ENCODE data around the gene SLC6A9. TPM values are rescaled to one million over a fixed set of nuclear protein-coding genes. Genes with fewer than 3 reads are reported as not detected.

SLC6A9 gene
- total RNA-seq, 1 donor from 2014 or later, result 29.4 TPM

DNA sequence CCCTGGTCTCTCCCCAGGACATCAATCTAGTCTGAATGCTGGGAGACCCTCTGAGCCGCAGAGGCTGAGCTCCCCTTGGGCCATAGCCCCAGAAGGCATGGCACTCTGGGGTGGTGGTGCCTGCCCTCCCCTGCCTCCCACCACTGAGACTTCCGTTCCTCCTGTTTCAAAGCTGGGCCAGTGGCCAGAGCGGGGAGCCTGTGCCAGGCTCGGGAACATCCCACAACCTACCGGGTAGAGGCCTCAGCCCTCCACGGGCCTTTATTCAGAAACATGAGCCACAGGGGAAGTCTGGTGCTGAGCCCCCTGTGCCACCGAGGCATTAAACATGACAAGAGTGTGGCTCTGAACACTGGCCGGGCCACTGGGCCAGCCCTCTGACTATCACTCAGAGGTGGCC is 31.8 kb downstream of the SLC6A9 start:
- peaks cover 8% of the 10 kb centered on the region for H3K36me3 Mint-ChIP-seq (ENCODE audit: insufficient read depth)
- H3K4me3 Mint-ChIP-seq (ENCODE audit: low read depth), result no peak overlapping the region
- no peak overlapping the region for H3K27ac Mint-ChIP-seq
- H3K4me1 Mint-ChIP-seq (ENCODE audit: low read depth), result peaks cover 25% of the 10 kb centered on the region
- H3K27me3 Mint-ChIP-seq, result no peaks in the 10 kb centered on the region
- no peak for DNase-seq (ENCODE audit: low spot score, unreplicated experiment)
- H3K9me3 Mint-ChIP-seq (ENCODE audit: low read depth), result no peaks in the 10 kb centered on the region
- TF ChIP-seq, protein P1, sequence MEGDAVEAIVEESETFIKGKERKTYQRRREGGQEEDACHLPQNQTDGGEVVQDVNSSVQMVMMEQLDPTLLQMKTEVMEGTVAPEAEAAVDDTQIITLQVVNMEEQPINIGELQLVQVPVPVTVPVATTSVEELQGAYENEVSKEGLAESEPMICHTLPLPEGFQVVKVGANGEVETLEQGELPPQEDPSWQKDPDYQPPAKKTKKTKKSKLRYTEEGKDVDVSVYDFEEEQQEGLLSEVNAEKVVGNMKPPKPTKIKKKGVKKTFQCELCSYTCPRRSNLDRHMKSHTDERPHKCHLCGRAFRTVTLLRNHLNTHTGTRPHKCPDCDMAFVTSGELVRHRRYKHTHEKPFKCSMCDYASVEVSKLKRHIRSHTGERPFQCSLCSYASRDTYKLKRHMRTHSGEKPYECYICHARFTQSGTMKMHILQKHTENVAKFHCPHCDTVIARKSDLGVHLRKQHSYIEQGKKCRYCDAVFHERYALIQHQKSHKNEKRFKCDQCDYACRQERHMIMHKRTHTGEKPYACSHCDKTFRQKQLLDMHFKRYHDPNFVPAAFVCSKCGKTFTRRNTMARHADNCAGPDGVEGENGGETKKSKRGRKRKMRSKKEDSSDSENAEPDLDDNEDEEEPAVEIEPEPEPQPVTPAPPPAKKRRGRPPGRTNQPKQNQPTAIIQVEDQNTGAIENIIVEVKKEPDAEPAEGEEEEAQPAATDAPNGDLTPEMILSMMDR (IDR thresholded peaks at IDR 0.05; ENCODE audit: unreplicated experiment), result no peak

DNA sequence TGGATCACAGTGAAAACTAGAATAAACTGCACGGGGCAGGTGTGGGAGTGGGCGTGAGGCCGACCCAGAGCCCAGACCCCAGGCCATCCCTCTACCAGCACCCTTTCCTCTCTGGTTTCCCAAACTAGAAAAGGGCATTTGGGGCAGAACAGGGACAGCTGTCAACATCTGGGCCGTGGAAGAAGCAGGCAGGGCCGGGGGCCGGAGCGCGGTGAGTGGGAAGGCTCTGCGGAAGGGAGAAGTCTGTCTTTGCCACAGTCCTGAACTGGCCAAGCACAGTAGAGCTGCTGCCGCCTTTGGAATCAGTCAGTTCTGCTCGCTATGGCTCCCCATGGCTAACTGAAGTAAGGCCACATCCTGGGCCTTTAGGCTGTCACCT is 33.3 kb downstream of the SLC6A9 start:
- H3K9me3 Mint-ChIP-seq (ENCODE audit: low read depth), result no peaks in the 10 kb centered on the region
- no peak overlapping the region for H3K4me3 Mint-ChIP-seq (ENCODE audit: low read depth)
- H3K4me1 Mint-ChIP-seq (ENCODE audit: low read depth), result peaks cover 27% of the 10 kb centered on the region
- H3K27me3 Mint-ChIP-seq, result no peaks in the 10 kb centered on the region
- peak overlapping the region; percentile 8 for H3K27ac Mint-ChIP-seq
- TF ChIP-seq, protein P1 (IDR thresholded peaks at IDR 0.05; ENCODE audit: unreplicated experiment), result no peak
- DNase-seq (ENCODE audit: low spot score, unreplicated experiment), result no peak
- H3K36me3 Mint-ChIP-seq (ENCODE audit: insufficient read depth), result peaks cover 8% of the 10 kb centered on the region

DNA sequence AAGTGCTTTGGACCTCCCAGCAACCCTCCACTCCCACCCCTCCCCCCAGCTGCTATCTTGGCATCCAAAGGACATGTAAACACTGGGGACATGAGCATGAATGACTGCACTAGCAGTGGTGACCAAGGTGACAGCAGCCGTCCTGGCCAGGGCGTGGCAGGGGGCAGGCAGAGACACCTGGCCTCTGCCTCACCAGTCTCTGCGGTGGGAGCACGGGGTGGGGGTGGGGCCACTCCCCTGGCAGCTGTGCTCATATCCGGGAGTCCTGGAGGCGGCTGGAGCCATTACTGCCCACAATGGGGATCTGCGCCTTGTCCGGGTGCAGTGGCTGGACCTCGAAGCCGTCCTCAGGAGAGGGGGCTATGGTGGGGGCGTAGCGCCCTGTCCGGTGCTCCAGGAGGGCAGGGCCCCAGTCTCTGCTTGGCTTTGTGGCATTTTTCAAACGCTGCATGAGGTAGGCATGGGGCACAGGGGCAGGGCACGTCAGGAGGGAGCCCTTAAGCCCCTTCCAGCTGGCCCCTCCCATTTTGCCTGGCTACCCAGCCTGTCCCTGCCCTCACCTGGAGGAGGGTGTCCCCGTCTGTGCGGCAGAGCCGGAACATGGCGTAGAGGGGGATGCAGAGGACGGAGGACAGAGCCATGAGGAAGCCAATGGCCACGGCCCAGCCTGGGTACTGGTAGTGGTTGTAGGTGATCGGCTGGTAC is 33.8 kb downstream of the SLC6A9 start:
- Mint-ChIP-seq H3K27ac (peak overlapping the region; percentile 49), H3K4me1 (ENCODE audit: low read depth) (peaks cover 32% of the 10 kb centered on the region), H3K4me3 (ENCODE audit: low read depth) (peak overlapping the region; percentile 26), H3K9me3 (ENCODE audit: low read depth) (no peaks in the 10 kb centered on the region), H3K36me3 (ENCODE audit: insufficient read depth) (peaks cover 6% of the 10 kb centered on the region), H3K27me3 (no peaks in the 10 kb centered on the region)
- DNase-seq (ENCODE audit: low spot score, unreplicated experiment), result no peak
- TF ChIP-seq, protein P1 (IDR thresholded peaks at IDR 0.05; ENCODE audit: unreplicated experiment), result no peak

DNA sequence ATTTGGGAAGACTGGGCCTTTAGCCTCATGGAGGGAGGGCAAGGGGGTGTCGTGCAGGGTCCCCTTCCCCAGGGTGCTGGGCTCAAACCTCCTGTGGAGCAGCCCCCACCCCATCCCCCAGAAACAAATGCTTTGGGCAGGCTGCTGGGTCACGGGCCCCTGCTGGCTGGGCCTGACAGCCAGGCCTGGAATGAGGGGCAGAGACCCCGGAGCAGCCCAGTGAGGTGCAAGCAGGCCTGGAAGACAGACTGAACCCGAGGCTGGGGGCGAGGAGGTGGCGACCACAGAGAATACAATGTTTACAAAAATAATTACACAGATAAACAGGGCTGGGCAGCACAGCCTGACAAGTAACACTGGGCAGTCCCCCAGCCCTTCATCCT is 34.5 kb downstream of the SLC6A9 start:
- Mint-ChIP-seq H3K27ac (no peak overlapping the region), H3K9me3 (ENCODE audit: low read depth) (no peaks in the 10 kb centered on the region), H3K4me1 (ENCODE audit: low read depth) (peaks cover 37% of the 10 kb centered on the region), H3K36me3 (ENCODE audit: insufficient read depth) (peaks cover 6% of the 10 kb centered on the region), H3K27me3 (no peaks in the 10 kb centered on the region), H3K4me3 (ENCODE audit: low read depth) (no peak overlapping the region)
- TF ChIP-seq, protein P1 (IDR thresholded peaks at IDR 0.05; ENCODE audit: unreplicated experiment), result no peak
- no peak for DNase-seq (ENCODE audit: low spot score, unreplicated experiment)

DNA sequence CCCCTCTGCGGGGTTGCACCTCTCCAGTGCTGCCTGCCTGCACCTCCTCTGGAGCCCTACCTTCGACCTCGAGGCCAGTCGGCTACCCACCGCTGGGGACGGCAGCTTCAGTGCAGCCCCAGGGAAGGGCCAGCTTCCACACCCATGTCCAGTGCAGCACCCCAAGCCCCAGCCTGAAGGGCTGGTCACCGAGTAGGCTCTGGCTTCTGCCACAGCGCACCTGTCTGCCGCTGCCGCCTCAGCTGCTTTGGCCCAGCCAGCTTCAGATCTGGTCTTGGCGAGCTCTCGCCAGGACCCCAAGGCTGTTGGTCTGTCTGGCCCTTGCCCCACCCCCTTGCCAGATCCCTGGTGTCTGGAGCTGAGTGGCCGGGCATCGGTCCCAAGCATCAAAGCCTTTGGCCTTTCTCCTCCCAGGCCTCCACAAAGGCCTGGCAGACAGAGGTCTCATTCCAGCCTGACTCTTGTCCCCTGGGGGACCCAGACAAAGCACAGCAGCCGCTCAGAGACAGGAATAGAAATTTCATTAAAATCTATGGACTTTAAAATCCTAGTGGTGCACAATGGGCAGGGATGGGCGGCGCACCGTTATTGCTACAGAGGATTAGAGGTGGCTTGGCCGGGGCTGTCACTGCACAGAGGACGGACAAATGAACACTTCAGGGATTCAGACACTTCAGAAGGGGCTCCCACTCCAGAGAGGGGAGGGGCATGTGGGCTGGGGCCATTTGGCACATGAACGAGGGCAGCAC is 35.1 kb downstream of the SLC6A9 start:
- H3K36me3 Mint-ChIP-seq (ENCODE audit: insufficient read depth), result peaks cover 4% of the 10 kb centered on the region
- no peaks in the 10 kb centered on the region for H3K27me3 Mint-ChIP-seq
- H3K27ac Mint-ChIP-seq, result no peak overlapping the region
- no peaks in the 10 kb centered on the region for H3K9me3 Mint-ChIP-seq (ENCODE audit: low read depth)
- no peak for DNase-seq (ENCODE audit: low spot score, unreplicated experiment)
- TF ChIP-seq, protein P1 (IDR thresholded peaks at IDR 0.05; ENCODE audit: unreplicated experiment), result no peak
- no peak overlapping the region for H3K4me3 Mint-ChIP-seq (ENCODE audit: low read depth)
- peaks cover 37% of the 10 kb centered on the region for H3K4me1 Mint-ChIP-seq (ENCODE audit: low read depth)
